ENCODE data around the gene RNF2.
A peak's percentile ranks its signal among the peaks of the same experiment; 100 is the strongest.

RNF2 gene

DNA sequence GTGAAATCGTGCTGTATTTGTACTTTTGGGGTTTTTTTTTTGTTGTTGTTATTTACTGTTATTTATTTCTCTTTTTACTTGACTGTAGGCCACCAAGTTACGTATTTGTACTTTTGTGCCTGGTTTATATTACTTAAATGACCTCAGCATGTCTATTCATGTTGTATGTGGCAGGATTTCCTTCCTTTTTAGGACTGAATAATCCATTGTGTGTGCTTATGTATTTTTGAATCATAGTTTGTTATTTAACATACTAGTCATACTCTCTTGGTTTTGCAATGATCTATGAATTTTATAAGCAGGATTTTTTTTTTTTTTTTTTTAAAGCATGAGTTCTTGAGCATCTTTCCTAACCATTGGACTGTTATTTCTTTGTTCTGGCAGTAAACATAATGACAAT is 51.2 kb downstream of the RNF2 start:
- DNase-seq (ENCODE audit: low spot score): no peak

DNA sequence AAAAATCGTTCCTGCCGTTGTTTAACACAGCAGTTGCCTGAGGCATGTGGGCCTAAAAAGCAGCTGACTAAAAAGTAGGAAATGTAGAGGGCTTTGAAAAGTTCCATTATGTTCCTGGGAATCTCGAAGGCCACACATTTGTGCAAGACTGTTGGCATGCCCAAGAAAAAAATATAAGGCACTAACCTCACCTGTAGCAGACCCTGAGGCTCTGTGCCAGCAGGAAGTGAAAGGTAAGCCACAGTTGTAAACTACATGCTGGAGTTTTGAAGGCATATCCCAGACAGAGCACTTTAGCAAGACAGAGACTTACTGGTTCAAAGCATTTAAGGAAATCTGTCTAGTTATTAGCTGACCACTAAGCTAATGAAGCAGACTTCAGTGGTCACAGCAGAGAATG is 58.7 kb downstream of the RNF2 start:
- no peak for DNase-seq (ENCODE audit: low spot score)

DNA sequence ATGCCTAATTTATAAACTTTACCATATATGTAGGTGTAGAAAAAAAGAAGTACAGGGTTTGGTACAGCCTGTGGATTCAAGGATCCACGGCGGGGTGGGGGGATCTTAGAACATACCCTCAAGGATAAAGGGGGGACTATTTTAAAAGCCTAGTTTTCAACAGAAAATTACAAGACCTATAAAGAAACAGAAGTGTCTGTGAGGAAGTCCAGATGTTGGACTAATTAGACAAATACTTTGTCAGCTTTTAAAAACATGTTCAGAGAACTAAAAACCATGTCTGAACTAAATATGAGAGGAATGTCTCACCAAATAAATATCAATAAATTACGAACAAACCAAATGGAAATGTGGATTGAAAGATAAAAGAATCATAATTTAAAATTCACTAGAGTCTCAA is 59.8 kb downstream of the RNF2 start:
- DNase-seq (ENCODE audit: low spot score): no peak

DNA sequence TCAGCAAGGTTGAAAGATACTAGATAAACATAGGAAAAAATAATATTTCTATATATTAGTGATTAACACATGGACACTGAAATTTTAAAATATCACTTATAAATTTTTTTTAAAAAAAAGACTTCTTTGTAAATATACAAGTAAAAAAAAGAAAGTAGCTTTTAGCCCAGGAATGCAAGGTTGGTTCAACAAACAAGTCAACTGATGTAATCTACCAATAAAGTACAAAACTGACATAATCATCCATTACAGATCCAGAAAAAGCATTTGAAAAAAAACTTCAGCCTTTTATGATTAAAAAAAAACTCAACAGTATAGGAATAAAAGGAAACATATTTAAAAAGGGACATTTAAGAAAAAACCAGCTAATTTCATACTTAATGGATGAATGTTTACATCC is 63.0 kb downstream of the RNF2 start:
- DNase-seq (ENCODE audit: low spot score): no peak

DNA sequence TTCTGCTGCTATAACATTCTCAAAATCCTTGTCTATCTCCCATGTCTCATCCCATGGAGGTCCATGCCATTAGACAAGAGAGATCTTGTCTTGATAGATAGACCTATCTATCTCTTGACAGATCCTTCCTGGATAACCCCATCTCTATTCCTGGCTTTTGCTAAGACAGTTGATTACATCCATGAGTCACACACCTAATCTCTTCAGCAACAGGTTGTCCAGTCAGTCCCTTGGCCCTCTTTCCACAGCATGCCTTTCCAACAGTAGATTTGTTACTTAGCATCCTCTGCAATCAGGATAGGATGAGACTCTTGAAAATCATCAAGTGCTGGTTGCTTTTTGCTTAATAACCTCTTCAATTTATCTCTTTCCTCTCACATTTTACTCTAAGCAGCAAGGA is 64.8 kb downstream of the RNF2 start:
- DNase-seq (ENCODE audit: low spot score): no peak

DNA sequence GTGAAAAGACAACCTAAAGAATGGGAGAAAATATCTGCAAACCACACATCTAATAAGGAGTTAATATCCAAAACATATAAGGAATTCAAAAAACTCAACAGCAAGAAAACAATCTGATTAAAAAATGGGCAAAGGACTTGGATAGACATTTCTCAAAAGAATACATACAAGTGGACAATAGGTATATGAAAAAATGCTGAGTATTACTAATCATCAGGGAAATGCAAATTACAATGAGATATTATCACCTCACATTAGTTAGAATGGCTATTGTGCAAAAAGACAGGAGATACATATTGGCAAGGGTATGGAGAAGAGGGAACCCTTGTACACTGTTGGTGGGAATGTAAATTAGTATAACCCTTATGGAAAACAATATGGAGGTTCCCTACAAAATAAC is 66.5 kb downstream of the RNF2 start:
- DNase-seq (ENCODE audit: low spot score): no peak

DNA sequence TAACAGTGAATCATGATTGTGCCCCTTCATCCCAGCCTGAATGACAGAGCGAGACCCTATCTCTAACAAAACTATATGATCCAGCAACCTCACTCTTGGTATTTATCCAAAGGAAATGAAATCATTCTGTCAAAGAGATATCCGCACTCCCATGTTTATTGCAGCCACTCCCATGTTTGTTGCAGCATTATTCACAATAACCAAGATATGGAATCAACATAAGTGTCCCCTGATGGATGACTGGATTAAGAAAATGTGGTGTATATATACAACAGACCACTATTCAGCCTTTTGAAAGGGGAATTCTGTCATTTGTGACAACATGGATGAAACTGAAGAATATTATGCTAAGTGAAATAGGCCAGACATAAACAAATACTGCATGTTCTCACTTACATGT is 67.0 kb downstream of the RNF2 start:
- DNase-seq (ENCODE audit: low spot score): no peak

DNA sequence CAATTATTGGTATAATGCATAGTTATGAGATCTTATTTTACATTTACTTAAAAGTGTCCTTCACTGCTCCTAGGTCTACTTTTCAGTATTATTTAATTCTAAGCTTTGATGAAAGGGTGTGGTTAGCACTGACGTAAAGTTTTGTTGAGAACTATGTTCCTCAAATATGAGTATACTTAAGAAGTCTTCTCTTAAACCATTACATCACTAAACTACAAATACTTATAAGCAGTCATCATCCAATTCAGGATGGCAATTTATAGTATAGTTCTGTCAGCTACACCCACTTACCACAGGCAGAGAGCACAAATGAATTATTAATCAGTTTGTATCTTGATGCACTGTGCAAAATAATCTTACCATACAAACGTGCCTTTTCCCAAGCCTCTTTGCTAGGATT is 84.3 kb downstream of the RNF2 start:
- DNase-seq (ENCODE audit: low spot score): no peak

DNA sequence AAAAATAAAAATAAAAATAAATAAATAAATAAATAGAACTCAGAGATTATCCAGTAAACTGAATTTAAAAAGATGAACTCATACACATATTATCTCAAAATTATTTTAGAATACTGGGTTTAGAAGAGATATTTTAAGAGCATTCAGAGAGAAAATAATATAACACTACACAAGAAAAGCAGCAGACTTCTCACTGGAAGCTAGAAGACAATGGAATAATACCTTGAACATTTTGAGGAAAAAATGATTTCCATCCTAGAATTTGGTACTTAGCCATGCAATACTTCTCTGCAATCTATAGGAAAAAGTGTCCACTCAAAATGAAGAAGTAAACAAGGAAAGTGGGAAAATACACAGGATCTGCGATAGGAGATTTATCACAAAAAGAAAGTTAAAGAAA is 87.2 kb downstream of the RNF2 start:
- DNase-seq (ENCODE audit: low spot score): no peak

DNA sequence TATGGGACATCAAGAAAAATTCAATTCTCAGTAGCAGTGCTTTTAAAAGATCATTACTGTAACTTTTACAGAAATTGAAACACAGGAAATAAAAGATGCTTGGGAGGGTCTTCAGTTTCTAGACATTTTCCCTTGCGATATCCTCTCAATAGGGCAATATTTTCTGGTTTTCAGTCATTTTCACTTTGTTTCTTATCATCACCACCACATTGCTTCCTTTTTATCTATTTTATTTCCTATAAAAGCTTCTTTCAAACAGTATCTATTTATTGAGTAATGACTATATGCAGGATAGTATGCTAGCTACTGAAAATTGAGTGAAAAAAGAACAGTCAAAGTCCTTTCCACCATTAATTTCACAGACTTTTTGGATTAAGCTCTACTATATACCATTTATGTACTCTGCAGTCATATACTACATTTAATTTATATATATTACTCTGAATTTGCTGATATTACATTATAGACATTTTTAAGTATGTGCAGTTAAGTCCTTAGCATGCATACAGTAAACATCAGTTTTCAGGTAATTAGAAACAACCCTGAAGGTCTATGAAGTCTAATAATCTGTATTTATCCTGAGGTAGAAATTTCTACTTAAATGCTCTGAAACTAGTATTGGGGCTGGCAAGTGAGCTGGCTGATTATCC is 92.7 kb downstream of the RNF2 start:
- DNase-seq (ENCODE audit: low spot score): no peak

DNA sequence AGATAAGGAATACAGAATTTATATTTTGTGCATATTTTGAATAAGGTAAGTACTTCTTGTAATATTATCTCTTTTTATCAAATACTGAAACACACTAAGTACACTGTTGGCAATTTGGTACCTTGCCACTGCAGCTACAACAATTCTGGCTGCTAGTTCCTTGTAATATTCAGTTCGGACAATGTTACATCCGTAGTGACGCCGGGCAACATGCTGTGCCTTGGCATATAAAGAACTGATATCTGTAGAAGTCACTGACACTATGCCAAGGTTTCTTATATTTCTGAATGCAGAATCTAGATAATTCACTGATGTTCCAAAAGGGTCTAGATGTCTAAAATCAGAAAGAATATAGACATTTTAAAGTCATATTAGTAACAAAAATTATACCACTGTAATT is 93.9 kb downstream of the RNF2 start:
- DNase-seq (ENCODE audit: low spot score): no peak

DNA sequence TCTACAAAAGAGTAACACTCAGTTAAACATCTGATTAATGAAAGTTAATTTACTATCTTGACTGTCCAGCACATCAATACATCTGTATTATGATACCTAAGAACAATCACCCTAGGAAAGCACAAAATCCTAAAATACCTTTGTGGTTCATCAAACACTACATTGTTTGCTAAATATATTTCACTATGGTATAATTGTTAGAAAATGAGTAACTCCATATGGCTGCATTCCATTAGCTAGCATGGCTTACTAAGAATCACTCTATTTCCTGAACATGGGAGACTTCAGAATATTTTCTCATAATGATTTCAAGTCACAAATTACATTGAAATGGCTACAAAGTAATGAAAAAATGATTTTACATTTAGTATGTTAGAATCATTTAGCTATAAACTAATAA is 98.9 kb downstream of the RNF2 start:
- peak; percentile 7 for DNase-seq (ENCODE audit: low spot score)

DNA sequence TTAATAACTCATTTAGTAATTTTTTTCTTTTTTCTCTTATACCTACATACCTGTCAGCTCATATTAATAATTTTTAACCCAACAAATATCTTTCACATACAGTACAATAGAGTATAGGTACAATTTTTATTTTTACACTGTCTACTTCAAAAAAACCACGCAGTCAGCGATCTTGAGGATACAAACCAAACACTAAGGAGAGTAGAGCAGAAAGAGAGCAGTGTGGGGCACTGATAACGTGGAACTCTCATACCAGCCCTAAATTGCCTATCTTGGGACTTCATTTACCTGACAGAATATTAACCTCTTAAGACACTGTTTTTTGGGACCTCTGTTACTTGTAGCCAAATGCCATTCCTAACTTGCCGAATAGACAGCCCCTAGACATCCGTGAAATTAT is 105.9 kb downstream of the RNF2 start:
- no peak for DNase-seq (ENCODE audit: low spot score)

Measured in RKO (cell line).